ENCODE measurements around the gene ACTL7B. TPM values are rescaled to one million over a fixed set of nuclear protein-coding genes. Genes with fewer than 3 reads are reported as not detected.
"Not testable (repeated sequence)": the region's sequence is repeated elsewhere in the genome, so short reads cannot be mapped to it uniquely, and the experiment has no call there.

ACTL7B gene, protein sequence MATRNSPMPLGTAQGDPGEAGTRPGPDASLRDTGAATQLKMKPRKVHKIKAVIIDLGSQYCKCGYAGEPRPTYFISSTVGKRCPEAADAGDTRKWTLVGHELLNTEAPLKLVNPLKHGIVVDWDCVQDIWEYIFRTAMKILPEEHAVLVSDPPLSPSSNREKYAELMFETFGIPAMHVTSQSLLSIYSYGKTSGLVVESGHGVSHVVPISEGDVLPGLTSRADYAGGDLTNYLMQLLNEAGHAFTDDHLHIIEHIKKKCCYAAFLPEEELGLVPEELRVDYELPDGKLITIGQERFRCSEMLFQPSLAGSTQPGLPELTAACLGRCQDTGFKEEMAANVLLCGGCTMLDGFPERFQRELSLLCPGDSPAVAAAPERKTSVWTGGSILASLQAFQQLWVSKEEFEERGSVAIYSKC
- total RNA-seq, result under 0.01 TPM in 1 of 2 replicates, not detected in the other

DNA sequence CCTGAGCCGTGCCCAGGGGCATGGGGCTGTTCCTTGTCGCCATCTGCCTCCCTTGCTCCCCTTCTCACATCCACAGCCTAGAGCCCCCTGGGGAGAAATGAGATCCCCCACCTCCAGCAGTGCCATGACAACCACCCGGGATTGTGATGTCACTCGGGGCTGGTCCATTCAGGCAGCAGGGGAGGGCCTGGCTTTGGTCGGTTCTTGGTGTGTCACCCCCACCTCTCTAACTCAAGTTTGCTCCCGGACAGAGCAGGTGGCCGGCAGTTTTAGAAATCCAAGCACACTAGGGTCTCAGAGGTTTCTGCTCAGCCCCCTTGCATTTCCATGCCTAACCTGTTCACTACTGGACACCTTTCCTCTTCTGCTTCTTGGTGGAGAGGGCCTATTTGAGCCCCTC is at the start of gene ACTL7B:
Gene ACTL7B (minus strand): TSS at position 99 of the 400 bp plus-strand sequence. CDS start 56 bp downstream, at position 43.
- TF ChIP-seq, protein P1, sequence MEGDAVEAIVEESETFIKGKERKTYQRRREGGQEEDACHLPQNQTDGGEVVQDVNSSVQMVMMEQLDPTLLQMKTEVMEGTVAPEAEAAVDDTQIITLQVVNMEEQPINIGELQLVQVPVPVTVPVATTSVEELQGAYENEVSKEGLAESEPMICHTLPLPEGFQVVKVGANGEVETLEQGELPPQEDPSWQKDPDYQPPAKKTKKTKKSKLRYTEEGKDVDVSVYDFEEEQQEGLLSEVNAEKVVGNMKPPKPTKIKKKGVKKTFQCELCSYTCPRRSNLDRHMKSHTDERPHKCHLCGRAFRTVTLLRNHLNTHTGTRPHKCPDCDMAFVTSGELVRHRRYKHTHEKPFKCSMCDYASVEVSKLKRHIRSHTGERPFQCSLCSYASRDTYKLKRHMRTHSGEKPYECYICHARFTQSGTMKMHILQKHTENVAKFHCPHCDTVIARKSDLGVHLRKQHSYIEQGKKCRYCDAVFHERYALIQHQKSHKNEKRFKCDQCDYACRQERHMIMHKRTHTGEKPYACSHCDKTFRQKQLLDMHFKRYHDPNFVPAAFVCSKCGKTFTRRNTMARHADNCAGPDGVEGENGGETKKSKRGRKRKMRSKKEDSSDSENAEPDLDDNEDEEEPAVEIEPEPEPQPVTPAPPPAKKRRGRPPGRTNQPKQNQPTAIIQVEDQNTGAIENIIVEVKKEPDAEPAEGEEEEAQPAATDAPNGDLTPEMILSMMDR (IDR thresholded peaks at IDR 0.05; ENCODE audit: insufficient read depth, low read length, severe bottlenecking), result no peak
- no peak for DNase-seq (ENCODE audit: low read depth)
- Histone ChIP-seq H3K36me3 (ENCODE audit: control insufficient read depth, insufficient read depth, low read length) (no peaks in the 10 kb centered on the region), H3K4me3 (ENCODE audit: low read depth, low read length) (no peak within 1 kb of the TSS), H3K27me3 (ENCODE audit: control insufficient read depth, insufficient read depth, low read length) (no peaks in the 10 kb centered on the region)
- no peak for FAIRE-seq

DNA sequence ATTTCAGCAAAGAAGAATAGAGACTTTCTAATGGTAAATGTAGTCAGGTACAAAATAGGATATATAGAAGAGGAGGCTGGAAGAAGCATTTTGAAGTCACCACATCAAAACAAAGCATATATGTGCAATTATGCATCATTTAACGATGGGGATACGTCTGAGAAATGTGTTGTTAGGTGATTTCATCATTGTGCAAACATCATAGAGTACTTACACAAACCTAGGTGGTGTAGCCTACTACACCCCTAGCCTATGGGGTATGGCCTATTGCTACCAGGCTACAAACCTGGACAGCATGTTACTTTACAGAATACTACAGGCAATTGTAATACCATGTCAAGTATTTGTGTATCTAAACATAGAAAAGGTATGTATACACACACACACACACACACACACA is 49.7 kb upstream of the ACTL7B start:
- Histone ChIP-seq H3K4me3 (ENCODE audit: low read depth, low read length) (no peak overlapping the region), H3K27me3 (ENCODE audit: control insufficient read depth, insufficient read depth, low read length) (no peaks in the 10 kb centered on the region), H3K36me3 (ENCODE audit: control insufficient read depth, insufficient read depth, low read length) (peaks cover 19% of the 10 kb centered on the region)
- FAIRE-seq, result no peak
- TF ChIP-seq, protein P1 (IDR thresholded peaks at IDR 0.05; ENCODE audit: insufficient read depth, low read length, severe bottlenecking), result no peak
- DNase-seq (ENCODE audit: low read depth), result no peak

DNA sequence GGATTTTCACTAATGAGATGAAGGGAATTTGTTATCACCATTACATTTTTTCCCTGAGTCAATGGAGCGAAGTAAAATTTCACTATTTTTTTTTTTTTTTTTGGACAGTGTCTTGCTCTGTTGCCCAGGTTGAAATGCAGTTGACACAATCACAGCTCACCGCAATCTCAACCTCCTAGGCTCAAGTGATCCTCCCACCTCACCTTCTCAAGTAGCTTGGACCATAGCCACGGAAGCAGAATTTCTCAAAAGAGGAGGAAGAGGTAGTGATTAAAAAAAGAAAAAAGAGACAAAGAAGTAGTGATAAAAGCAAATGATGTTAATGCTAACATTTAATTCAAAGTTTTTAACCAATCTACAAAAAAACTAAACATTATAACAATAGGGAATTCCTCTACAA is 48.4 kb upstream of the ACTL7B start:
- no peak for DNase-seq (ENCODE audit: low read depth)

DNA sequence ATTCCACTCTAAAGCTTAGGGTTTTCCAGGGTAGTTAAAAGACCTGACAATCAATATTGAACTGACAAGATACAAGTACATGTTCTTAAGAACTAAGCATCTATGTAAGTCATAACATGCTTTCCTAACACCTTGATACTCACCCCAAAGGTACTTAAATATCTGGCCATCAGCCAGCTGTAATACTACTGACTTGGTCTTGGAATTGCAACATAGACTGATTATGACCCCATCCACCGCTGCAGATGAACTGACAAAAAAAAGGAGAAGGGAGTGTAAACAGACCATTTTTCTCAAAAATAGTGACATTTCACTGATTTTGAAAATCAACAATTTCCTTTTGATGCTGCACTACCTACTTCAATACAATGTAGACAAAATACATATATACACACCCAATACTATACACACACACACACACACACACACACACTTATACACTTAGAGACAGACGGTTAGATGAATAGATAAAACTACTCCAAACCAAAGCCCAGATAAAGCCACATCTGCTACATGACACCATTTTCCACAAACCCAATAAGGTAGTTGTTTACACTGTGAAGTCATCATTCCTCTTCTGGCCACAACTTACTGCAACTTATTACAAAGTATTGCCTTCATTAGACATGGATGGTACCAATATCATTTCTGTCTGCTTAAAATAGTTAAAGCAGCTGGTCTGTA is 47.8 kb upstream of the ACTL7B start:
- DNase-seq (ENCODE audit: low read depth) (peak; percentile 21), FAIRE-seq (no peak)
- TF ChIP-seq, protein P1 (IDR thresholded peaks at IDR 0.05; ENCODE audit: insufficient read depth, low read length, severe bottlenecking), result no peak
- Histone ChIP-seq H3K4me3 (ENCODE audit: low read depth, low read length) (no peak overlapping the region), H3K36me3 (ENCODE audit: control insufficient read depth, insufficient read depth, low read length) (peaks cover 18% of the 10 kb centered on the region), H3K27me3 (ENCODE audit: control insufficient read depth, insufficient read depth, low read length) (no peaks in the 10 kb centered on the region)

More for the DNA sequence above, 48.4 kb upstream of the ACTL7B start:
- Histone ChIP-seq H3K4me3 (ENCODE audit: low read depth, low read length) (no peak overlapping the region), H3K27me3 (ENCODE audit: control insufficient read depth, insufficient read depth, low read length) (no peaks in the 10 kb centered on the region), H3K36me3 (ENCODE audit: control insufficient read depth, insufficient read depth, low read length) (peaks cover 20% of the 10 kb centered on the region)
- FAIRE-seq, result no peak
- TF ChIP-seq, protein P1 (IDR thresholded peaks at IDR 0.05; ENCODE audit: insufficient read depth, low read length, severe bottlenecking), result no peak

DNA sequence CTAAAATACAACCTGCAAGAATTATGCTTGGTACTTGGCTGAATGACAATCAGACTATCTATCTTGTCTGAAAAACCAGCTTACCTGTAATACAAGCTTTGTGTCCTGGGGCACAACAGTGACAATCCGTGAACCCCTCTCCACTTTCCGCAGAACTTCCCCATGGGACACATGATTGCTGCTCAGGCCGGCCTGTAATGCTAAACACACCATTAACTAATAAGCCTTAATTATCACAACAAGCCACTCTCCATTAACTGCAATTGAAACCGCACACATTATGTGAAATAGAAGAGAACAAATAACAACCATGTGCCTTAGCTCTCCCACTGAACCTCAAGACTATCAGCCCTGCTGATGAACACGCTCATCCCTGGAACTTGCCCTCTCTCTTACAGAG is 44.4 kb upstream of the ACTL7B start:
- TF ChIP-seq, protein P1 (IDR thresholded peaks at IDR 0.05; ENCODE audit: insufficient read depth, low read length, severe bottlenecking), result no peak
- DNase-seq (ENCODE audit: low read depth) (no peak), FAIRE-seq (no peak)
- peaks cover 19% of the 10 kb centered on the region for H3K36me3 ChIP-seq (ENCODE audit: control insufficient read depth, insufficient read depth, low read length)
- H3K4me3 ChIP-seq (ENCODE audit: low read depth, low read length), result no peak overlapping the region
- H3K27me3 ChIP-seq (ENCODE audit: control insufficient read depth, insufficient read depth, low read length), result no peaks in the 10 kb centered on the region

DNA sequence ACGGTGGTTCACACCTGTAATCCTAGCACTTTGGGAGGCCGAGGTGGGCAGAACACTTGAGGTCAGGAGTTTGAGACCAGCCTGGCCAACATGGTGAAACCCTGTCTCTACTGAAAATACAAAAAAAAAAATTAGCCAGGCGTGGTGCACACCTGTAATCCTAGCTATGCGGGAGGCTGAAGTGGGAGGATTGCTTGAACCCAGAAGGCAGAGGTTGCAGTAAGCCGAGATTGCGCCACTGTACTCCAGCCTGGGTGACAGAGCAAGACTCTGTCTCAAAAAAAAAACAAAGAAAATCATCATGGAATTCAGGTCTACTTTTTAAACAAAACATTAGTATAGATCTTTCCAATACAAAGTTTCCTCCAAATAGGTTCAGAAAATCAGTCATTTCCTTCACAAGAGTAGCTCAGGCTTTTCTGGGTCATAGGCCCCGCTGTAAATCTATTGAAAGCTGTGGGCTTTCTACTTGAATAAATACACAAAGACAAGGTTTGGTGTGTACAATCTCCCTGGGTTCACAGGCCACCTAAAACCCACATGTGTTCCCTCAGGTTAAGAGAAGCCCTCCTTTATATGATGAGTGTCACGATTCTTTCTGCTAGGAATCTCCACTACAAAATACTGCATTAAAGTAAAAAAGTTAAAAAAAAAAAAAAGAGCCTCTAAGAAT is 43.4 kb upstream of the ACTL7B start:
- DNase-seq (ENCODE audit: low read depth); H3K4me3 ChIP-seq (ENCODE audit: low read depth, low read length); H3K27me3 ChIP-seq (ENCODE audit: control insufficient read depth, insufficient read depth, low read length); FAIRE-seq: not testable (repeated sequence)
- H3K36me3 ChIP-seq (ENCODE audit: control insufficient read depth, insufficient read depth, low read length), result peaks cover 20% of the 10 kb centered on the region
